Stimulated activated CD4-positive, alpha-beta T cell treated with anti-CD3 and anti-CD28 coated beads, Interleukin-2, amount 100 ng/mL, for 48 hours (primary cell): ENCODE data around the gene CTNNA2.
"Not testable (repeated sequence)": the region's sequence is repeated elsewhere in the genome, so short reads cannot be mapped to it uniquely, and the experiment has no call there.

ENCODE experiments used
- DNase-seq, 2 donors: peaks; one replicate each; pipeline ENCODE4 v3.0.0-alpha.2; 2020

CTNNA2 gene

DNA sequence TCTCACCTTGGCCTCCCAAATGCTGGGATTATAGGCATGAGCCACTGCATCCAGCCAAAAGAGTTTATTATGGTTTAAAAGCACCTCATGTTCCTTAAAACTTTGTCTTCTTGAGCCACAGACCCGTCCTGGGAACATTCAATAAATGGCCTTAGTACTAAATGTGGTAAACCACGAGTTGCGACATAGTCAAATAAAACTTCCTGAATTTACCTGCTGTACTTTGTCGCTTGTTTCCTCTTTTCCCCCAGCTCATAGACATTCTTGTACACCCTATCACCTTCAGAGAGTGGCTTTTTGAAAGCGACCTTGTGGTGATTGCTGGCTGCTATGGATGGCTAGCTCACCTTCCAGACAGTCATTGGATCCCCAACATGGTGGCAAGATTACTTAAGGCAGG, 481.3 kb downstream of the CTNNA2 start:
- no peak for DNase-seq

DNA sequence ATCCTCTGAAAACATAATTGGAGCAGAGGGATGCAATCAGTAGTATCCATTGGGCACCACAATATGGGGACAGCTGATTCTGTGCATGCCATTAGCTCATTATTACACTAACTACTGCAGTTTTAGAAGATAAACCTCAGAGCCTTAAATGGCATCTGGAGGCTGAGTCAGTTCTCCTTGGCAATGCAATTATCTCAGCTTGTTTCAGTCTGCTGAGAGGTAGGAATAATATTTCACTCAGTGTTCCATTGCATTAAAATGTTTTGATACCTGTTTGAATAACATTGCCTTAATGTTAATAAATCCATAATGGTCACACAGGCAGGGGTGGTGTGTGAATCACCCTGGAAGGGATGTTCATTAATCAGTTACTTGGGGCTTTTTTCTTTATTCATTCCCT, 482.1 kb downstream of the CTNNA2 start:
- no peak for DNase-seq

DNA sequence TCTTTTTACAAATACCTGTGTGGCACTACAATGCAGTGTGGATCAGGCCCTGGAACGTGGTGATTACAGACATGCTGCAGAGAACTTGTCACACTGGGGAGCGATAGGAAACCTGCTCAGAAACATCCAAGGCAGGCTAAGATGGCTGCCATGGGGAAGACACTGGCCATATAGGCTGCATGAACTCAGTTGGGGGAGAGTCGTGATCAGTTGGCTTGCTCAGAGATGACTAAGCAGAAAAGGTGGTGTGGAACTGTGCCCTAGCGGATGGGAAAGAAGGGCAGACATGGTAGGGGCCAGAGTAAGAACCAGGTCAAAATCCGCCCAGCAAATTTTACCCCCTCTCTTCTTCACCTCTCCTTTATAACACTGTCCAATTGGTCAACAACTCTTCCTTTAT, 483.9 kb downstream of the CTNNA2 start:
- no peak for DNase-seq

DNA sequence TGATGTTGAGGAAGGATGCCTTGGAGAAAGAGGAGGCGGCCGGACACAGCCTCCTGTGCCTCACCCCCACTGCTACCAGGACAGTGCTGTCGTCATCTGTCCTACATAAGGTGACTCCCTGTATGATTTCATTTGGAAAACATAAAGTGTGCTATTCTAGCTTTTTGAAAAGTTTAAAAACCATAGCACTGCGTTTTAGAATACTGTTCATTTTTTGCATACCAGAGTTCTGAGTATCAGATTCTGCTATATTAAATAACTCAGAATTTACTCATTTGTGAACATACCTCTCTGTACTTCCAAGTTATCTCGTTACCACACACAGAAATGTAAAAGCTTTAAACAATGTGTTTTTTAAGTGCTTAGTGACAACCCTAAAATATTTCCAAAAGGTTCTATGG, 488.9 kb downstream of the CTNNA2 start:
- DNase-seq: no peak

DNA sequence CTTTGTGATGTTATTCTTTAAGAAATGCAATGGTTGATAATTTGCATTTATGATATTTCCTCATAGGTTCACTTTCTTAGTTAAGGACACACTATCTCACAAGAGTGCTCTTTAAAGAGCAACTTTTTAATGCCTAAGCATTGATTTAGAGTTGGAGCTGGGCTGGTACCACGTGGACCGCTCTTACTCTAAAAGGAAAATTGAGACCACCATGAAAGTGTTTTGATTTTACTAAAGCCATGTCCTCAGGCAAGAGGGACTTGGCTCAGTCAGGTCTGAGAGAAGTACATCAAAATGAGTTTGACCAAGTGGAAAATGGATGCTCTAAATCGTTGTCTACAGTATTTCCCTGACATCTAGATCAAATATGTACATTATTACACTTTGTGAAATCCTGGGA, 489.3 kb downstream of the CTNNA2 start:
- no peak for DNase-seq

DNA sequence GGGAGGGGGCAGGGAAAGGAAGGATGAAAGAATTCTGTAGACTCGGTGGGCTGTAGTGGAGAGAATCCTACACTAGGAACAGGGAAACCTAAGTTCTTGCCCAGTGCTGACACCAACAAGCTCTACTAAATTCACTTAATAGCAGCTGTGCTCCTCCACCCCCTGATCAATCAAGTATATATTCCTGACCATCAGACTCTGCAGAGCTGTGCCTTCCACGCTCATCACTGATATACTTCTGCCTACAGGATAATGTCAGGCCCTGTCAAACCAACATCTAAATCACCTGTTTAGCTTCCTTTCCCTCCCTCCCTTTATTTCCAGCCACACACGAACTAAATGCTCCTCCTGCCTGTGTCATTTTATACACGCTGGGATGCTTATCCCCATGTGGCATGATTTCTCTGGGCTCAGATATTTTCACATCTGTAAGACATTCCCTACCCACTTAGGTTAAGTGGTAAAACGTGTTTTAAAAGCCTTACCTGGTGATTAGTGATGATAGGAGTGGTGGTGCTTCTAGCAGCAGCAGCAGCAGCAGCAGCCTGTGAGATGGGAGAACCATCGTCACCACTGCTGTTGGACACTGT, 489.8 kb downstream of the CTNNA2 start:
- DNase-seq: no peak

DNA sequence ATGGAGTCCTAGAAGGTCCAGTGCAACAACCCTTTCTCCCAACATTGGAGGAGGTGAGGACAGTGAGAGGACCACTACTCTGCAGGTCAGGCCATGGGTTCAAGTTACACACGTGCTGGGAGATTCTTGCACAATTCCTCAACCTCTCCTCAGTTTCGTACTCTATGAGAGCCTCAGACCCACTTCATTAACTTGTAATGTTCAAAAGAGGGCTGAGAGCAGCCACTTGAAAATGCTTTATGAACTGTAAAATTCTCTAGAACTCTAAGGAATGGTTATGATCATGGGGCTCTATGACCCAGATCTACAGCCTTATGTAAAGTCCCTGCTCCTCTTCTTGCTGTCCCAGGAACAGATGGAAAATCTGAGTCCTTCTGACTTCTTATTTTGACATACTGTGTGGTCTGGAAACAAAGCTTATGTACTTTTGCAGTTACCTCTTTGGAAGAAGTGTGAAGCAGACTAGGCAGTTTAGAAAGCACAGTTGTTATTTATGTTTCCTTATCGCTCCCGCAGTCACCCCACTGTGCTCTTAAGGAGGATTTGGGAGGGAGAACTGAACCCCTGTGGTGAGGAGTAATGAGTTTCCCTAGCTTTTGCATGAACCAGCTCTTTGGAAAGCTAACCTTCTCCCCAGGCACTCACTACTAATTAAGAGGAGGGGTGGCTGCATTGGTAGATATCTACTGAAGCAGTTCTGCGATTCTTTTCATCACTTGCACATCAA, 495.1 kb downstream of the CTNNA2 start:
- no peak for DNase-seq

DNA sequence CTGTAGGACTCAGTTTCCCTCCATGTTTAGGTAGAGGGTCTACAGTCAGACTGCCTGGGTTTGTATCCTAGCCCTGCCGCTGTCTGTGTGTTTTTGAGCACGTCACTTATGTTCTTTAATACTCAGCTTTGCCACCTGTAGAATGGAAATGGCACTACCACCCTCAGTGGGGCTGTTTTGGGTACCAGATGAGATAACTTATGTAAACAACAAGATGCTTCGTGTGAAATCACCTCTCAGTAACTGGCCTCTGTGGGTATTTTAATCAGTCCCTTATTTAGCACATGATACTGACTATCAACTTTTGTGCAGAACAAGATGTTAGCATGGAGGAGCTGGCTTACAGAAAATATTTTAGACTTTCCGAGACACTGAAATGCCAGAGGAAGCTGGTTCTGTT, 495.7 kb downstream of the CTNNA2 start:
- DNase-seq: no peak

DNA sequence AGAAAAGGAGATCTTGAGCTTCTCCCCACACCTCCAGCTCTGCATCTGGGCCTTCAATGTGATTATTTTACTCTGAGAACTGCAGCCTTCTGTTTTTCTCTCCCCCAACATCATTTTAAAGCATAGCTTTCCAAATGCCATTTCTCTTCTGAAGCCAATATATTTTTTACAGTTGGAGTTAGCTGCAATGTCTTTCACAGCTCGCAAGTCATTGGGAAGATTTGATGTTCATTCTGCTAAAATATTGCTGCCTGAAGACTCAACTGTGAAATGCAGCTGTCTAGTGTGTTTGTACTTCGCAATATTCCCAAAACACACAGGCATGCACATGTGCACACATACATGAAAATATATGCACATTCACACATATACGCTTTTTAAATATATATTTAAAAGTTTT, 496.4 kb downstream of the CTNNA2 start:
- no peak for DNase-seq

DNA sequence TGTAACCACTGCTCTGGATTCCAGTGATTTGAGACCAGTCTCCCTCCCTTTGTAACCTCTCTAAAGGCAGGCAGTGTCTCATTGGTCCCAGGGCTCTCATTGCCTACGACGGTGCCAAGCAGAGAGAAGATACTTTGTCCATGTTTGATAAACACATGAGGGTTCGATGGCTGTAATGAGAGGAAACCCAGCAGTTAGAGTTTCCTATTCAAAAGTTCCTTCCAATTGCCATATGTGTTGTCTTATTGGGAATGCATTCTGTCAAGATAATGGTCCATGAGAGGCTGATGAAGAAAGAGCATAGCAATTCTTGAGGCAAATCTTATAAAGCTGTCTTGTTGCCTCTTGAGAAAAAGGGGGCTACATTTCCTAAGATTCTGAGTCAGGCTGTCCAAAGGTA, 499.2 kb downstream of the CTNNA2 start:
- DNase-seq: no peak

DNA sequence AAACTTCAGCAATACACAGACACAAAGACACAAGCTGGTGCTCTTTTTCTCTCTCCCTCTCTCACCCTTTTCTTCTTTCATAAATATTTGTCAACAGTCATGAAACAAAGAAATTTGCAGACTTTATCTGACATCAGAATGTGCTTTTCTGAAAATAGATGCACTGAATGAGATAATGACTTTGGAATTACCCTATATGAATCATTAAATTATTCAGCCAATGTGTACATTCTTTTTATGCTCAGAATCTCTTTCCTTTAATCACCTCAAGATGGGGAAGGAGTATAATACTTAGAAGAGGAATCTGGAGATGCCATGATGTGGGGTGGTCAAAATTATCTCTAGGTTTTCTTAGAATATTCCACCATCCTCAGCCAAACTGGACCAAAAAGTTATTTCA, 501.8 kb downstream of the CTNNA2 start:
- no peak for DNase-seq

DNA sequence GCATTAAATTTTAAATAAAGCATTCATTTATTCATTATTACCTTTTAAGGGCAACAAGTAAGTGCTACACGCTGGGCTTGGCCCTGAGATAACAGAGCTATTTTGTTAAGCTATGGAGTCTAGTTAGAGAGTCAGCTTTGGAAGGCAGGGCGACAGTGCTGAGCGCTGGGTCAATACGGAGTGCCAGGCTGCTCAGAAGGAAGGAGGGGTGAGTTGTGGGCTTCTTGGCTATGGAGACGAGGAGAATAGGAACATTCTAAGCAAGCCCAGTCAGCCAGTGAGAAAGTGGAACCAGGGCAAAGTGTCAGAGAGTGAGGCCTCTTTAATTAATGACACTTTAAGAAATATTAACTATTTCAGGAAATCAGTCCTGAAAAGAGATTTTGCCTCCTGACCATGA, 503.3 kb downstream of the CTNNA2 start:
- no peak for DNase-seq

DNA sequence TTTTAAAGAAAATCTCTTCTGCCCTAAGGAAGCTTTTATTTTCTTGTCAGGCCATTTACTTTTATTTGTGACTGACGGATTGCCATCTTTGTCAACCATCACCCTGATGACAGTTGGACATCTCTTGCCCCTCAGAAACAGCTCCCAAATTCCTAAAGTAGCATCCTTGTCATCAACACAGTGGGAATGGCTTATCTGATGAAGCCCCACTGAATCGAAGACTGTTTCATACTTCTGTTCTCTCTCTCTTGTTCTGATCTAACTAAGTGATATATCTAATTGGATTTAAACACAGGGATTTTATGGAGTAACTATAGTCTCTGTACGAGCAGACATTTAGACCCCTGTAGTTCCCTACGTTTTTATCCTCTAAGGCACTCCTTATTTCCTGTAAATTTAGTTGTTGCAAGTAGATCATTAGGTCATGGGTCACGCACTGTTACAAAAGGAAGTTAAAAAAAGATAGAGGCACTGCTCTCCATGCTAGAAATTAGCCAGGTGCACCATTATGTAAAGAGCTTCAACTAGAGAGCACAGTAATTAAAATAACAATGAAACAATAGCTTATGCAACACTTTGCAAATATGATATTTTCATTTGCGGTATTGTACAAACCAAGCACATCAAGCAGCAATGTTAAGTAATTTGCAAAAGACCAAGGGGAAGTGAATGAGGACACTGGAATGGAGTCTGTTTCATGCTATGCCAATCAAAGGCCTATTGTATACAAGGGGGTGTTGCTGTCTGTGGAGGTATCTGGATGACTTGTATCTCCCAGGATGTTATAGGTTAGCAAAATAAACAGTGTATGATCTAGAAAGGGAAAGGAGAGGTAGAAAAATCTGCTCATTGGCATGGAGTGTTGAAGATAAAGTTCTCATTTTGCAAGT, 507.0 kb downstream of the CTNNA2 start:
- no peak for DNase-seq

DNA sequence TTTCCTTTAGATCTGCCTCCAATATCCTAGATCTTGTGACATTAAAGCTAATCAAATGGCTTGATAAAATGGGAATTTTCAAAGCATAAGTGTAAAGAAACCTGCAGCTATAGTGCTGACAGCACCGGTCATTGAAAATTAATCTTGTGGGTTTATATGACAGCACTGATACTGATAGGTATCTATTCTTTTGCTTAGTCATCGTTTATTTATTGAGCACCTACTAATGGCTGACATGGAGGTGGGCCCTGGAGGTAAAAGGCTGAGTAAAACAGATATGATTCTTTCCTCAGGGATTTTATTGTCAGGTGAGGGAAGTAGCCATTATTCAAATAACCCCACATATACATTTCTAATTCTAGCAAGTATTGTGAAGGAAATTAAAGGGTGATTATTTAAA, 509.2 kb downstream of the CTNNA2 start:
- DNase-seq: no peak

DNA sequence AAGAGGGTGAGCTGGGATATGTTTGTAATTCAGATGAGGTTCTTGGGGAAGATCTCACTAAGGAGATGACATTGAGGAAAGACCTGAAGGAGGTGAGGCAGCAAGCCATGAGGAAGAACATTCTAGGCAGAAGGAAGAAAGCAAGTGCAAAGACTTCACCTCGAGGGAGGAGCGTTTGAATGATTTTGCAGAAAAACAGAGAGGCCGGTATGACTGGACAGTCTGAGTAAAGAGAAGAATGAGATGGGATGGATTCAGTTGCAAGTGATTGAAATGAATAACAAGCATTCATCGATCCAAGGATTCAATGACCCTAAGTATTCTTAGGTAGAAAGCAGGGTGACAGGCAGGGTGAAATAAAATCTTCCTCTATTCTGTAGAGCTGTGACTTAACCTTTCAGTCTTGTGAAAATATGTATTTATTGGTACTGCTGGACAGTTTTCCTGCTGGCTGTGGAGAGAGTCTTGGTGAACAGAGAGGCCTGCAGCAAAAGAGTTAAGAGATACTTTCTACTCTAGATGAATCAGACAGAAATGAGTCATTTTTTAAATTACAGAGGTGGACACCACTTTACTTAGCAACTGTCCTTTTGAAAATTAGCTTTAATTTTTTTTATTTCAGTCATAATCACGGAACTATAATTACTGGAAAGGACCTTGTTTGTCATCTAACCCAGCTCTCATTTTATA, 513.3 kb downstream of the CTNNA2 start:
- DNase-seq: no peak

DNA sequence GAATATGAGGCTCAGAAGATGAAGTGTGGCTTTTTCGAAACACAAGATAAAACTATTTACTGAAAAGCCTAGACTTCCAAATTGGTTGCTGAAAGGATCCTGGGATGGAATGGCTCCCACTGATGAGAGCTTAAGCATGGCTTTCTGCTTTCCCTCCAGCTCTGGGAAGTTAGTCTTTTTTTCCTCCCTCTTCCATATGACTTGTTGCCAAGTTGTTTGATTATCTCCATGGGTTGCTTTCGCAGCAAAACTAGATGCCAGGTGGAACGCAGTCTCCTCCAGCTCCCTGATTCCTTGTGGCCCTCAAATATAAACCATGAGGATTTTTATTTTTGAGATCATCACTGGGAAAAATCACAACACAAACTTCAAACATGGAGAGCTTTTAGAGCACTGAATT, 515.2 kb downstream of the CTNNA2 start:
- DNase-seq: no peak

DNA sequence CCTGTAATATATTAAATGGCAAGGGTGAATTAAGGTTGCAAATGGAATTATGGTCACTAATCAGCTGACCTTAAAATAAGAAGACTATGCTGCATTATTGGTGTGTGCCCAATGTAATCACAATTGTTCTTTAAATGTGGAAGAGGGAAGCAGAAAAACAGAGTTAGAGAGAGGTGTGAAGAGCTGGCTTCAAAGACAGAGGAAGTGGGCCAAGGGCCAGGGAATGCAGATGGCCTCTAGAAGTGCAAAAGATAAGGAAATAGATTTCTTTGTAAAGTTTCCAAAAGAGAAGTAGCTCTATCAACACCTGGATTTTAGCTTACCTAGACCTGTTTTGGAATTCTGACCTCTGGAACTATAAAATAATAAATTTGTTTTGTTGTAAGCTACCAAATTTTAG, 515.7 kb downstream of the CTNNA2 start:
- no peak for DNase-seq

DNA sequence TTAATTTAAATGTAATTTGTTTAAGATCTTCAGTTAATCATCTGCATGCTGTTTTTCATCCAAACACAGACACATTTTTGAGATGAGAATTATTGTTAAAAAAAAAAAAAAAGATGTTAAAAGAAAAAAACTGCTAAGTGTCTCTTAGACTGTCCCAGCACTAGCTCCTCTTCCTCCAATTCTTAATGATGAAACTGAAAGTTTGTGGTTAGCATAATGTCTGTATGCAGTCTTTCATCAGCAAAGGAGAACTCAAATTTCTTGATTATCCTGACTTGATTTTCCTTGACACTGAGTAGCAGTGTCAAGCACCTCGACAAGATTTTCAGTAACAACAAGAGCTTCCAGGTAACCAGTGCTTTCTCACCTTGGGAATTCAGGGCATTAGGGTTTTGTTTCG, 517.3 kb downstream of the CTNNA2 start:
- no peak for DNase-seq

DNA sequence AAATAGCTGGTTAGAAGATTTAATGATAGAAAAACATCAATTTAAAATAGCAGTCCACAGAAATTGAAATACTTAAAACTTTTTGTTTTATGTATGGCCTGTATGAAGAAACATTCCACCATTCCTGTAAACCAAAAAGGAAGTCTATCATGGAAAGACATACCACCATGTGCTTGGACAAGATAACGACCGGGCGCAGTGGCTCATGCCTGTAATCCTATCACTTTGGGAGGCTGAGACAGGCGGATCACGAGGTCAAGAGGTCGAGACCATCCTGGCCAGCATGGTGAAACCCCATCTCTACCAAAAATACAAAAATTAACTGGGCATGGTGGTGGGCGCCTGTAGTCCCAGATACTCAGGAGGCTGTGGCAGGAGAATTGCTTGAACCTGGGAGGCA, 519.8 kb downstream of the CTNNA2 start:
- DNase-seq: not testable (repeated sequence)

DNA sequence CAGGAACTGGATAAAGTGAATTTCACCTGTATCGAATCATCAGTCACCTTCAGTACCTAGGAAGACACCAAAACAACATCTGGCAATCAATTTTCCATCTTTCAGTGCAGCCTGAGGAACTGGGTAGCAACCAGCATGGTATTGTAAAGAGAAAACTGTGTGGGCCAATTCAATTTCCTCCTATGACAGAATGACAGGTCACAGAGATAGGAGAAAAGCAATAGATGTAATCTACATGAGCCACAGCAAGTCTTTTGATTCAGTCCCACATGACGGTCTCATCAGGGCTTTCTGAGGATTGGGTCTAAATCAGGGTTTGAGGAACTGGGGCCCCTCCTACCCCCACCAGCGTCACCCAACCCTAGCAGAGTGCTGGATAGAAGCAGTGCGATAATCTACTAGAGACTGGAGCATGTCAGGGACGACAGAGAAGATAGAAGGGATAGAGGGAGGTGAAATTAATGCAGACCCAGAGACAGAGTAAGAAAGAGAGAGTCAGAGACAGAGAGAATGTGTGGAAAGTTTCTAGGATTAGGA, 523.0 kb downstream of the CTNNA2 start:
- DNase-seq: no peak

DNA sequence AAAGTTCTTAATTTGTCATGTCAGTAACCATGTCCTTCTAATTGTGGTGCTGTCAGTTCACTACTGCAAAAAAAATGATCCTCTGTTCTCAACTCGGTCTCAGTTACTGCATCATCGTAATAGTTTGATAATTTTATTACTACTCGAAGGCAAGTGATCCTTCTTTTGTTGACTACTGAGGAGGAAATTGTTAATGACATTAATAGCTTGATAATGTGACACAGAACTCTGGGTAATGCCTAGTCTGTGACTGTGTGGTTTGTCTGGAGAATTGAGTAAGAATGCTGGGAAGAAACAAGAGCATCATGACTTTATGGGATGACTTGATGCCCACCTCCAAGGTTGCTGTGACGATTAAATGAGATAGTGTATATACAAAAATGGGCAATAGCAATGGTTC, 524.5 kb downstream of the CTNNA2 start:
- no peak for DNase-seq

DNA sequence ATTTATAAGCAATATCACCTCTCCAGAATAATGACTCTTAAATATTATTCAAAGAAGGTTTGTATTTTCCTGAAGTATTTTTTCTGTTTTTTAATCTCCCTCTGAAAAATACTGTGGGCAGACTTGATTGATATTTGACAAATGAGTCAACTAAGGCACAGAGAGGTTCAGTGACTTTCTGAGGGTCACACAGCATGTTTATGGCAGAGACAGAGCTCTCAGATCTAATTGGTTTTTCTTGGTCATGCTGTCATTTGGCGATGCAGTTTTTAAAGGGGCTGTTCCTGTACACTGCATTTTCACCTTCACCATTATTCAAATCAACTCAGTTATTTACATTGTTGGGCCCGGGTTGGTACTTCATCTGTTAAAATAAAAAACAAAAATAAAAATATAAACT, 527.4 kb downstream of the CTNNA2 start:
- DNase-seq: no peak

DNA sequence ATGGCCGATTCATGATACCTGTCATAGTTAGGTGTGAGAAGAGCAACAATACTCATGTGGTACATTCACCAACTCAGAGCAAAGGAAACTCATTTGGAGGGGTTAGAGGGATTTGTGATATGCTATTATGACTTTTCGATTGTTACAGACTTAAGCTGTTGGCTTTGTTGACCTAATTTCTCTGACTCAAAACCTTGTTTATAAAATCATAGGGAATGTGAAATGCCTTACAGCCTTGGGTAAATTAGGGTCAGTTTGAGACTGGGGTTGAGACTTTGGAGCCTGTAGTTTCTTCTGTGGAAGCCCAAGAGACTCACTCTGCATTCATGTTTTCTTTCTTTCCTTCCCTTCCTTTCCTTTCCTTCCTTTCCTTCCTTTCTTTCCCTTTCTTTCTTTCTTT, 529.8 kb downstream of the CTNNA2 start:
- no peak for DNase-seq
